Posterior vena cava (tissue), 2 donors: ENCODE data around the gene BEST3. TPM values are rescaled to one million over a fixed set of nuclear protein-coding genes. Genes with fewer than 3 reads are reported as not detected.
"Not testable (repeated sequence)": the region's sequence is repeated elsewhere in the genome, so short reads cannot be mapped to it uniquely, and the experiment has no call there.

Experiments used
- DNase-seq: peaks from one replicate; pipeline ENCODE4 v3.0.0-alpha.2; 2020; ENCODE audit warnings: low spot score
- intact Hi-C, 2 donors: fragments of 100-400 bp; cut with DNase I; formaldehyde crosslinking; loops; one replicate each; pipeline versions ENCODE4 v1.14.1 to v1.14.2; 2022 to 2023
- total RNA-seq, 2 donors: library from RNA; stranded (reverse); fragmentation: NEBNext Ultra II Directional; extraction: Animal tissue kit (Norgen Biotek cat#: 25700); gene quantifications; one replicate each; pipeline ENCODE4 v1.2.1, GENCODE V29; 2021
- donor health status: DM: yes; HTN: yes; CAD: no.
- donor health status: DM: yes; HTN: yes; CAD: no.

BEST3 gene
- total RNA-seq, 2 donors from 2014 or later: not detected

GRCh38 chr12:69616025-69616424, 83.1 kb downstream of the BEST3 start:
- intact Hi-C loops: no loop called here
- no peak for DNase-seq

GRCh38 chr12:69613351-69613750, 85.8 kb downstream of the BEST3 start:
- no peak for DNase-seq
- intact Hi-C loops: no loop called here

- DNase-seq: no peak
- intact Hi-C loops: no loop called here
Measured at GRCh38 chr12:69610729-69611128, 88.4 kb downstream of the BEST3 start, which contains the start of gene LRRC10. TSS of gene LRRC10 (minus strand) at chr12:69610907. CDS start at chr12:69610838, 69 bp downstream.

GRCh38 chr12:69610126-69610525, 89.0 kb downstream of the BEST3 start:
- DNase-seq: no peak
- intact Hi-C loops: no loop called here

- intact Hi-C loops: no loop called here
Measured at GRCh38 chr12:69608114-69608513, 91.0 kb downstream of the BEST3 start.

GRCh38 chr12:69604275-69604674, 94.8 kb downstream of the BEST3 start:
- intact Hi-C loops, DNase-seq: not testable (repeated sequence)

More at GRCh38 chr12:69608114-69608513, 91.0 kb downstream of the BEST3 start:
- no peak for DNase-seq

Other genes with a start within 250 kb of the BEST3 start
- 10 to 100 TPM; 35.0 to 39.1 TPM for gene FRS2, start 228.9 kb downstream of the BEST3 start, total RNA-seq
- gene CCT2, start 113.8 kb downstream of the BEST3 start, total RNA-seq: 100 to 1,000 TPM in 1 of 2 donors, 10 to 100 TPM in 1; 94.3 to 144 TPM
- gene LRRC10, start 88.4 kb downstream of the BEST3 start, total RNA-seq: not detected
- 10 to 100 TPM in 1 of 2 donors, 1 to 10 TPM in 1; 6.2 to 12.1 TPM for gene RAB3IP, start 39.6 kb upstream of the BEST3 start, total RNA-seq
- gene MYRFL, start 125.9 kb upstream of the BEST3 start, total RNA-seq: under 1 TPM in 1 of 2 donors, not detected in 1; 0.23 TPM